Keratinocyte (primary cell): Measurements from ENCODE around the gene OSMR.

Experiments used
- CTCF ChIP-seq, 3 experiments: IDR thresholded peaks in 1 of 3; conservative IDR thresholded peaks in 1 of 3; optimal IDR thresholded peaks in 1 of 3; 2 replicates in 2 of 3; 3 replicates in 1 of 3; pipeline versions ENCODE3 to v1.5.1; 2011; ENCODE audit warnings: low read length in 3 of 3, mild to moderate bottlenecking in 3 of 3, moderate library complexity in 2 of 3, control low read depth in 1 of 3, inconsistent platforms in 1 of 3; ENCODE audit not compliant: insufficient read depth in 2 of 3; ENCODE audit errors: extremely low read depth in 1 of 3
- EZH2 ChIP-seq: IDR thresholded peaks from one replicate; pipeline ENCODE4 v1.6.1; 2012; ENCODE audit warnings: inconsistent platforms, mild to moderate bottlenecking, low read length, moderate library complexity

- no peak for TF ChIP-seq CTCF (optimal IDR thresholded peaks at IDR 0.05 in 1 of 3, IDR thresholded peaks at IDR 0.05 in 1 of 3, conservative IDR thresholded peaks at IDR 0.05 in 1 of 3; ENCODE audit: extremely low read depth in 1 of 3, insufficient read depth in 2 of 3, low read length in 3 of 3)
- no peak for TF ChIP-seq EZH2
Measured at GRCh38 chr5:38913714-38914113, 67.9 kb downstream of the OSMR start.
